Measurements from ENCODE around the gene ADGRB2. TPM values are rescaled to one million over a fixed set of nuclear protein-coding genes. Genes with fewer than 3 reads are reported as not detected.

Gene ADGRB2
- total RNA-seq, 1 donor, result 7.9 TPM

- DNase-seq (ENCODE audit: low read depth), result no peak
- no peak overlapping the region for H3K4me3 ChIP-seq (ENCODE audit: low read depth, low read length)
- TF ChIP-seq CTCF (IDR thresholded peaks at IDR 0.05; ENCODE audit: insufficient read depth, low read length), result no peak
These were observed 23.1 kb upstream of the ADGRB2 start for GRCh38 chr1:31787261-31787660.

GRCh38 chr1:31786366-31787060 is 22.4 kb upstream of the ADGRB2 start:
- no peak for TF ChIP-seq CTCF (IDR thresholded peaks at IDR 0.05; ENCODE audit: insufficient read depth, low read length)
- no peak for DNase-seq (ENCODE audit: low read depth)

GRCh38 chr1:31785947-31786290 is 21.8 kb upstream of the ADGRB2 start:
- no peak for TF ChIP-seq CTCF (IDR thresholded peaks at IDR 0.05; ENCODE audit: insufficient read depth, low read length)
- H3K4me3 ChIP-seq (ENCODE audit: low read depth, low read length), result no peak overlapping the region
- DNase-seq (ENCODE audit: low read depth), result no peak

More at GRCh38 chr1:31786366-31787060, 22.4 kb upstream of the ADGRB2 start:
- no peak overlapping the region for H3K4me3 ChIP-seq (ENCODE audit: low read depth, low read length)

GRCh38 chr1:31785020-31785946 is 21.1 kb upstream of the ADGRB2 start:
- H3K4me3 ChIP-seq (ENCODE audit: low read depth, low read length), result no peak overlapping the region
- TF ChIP-seq CTCF (IDR thresholded peaks at IDR 0.05; ENCODE audit: insufficient read depth, low read length), result no peak
- no peak for DNase-seq (ENCODE audit: low read depth)

- H3K4me3 ChIP-seq (ENCODE audit: low read depth, low read length), result no peak overlapping the region
- no peak for DNase-seq (ENCODE audit: low read depth)
- no peak for TF ChIP-seq CTCF (IDR thresholded peaks at IDR 0.05; ENCODE audit: insufficient read depth, low read length)
These were observed 20.3 kb upstream of the ADGRB2 start for GRCh38 chr1:31784356-31785019.

GRCh38 chr1:31783846-31784245 is 19.7 kb upstream of the ADGRB2 start:
- TF ChIP-seq CTCF (IDR thresholded peaks at IDR 0.05; ENCODE audit: insufficient read depth, low read length), result no peak
- DNase-seq (ENCODE audit: low read depth), result no peak
- H3K4me3 ChIP-seq (ENCODE audit: low read depth, low read length), result no peak overlapping the region
